B cell (primary cell): ENCODE results near the gene EMP2. TPM values are rescaled to one million over a fixed set of nuclear protein-coding genes. Genes with fewer than 3 reads are reported as not detected.

Experiments
- ATAC-seq: fragments of 200-7000 bp; cut with Tn5 transposase; one replicate; pipeline ENCODE4 v1.10.0; 2021; ENCODE audit warnings: low read depth, mild to moderate bottlenecking, moderate number of reproducible peaks, moderate library complexity
- CTCF ChIA-PET: fragments of 350-600 bp; sonication (Branson Sonifier 250); formaldehyde crosslinking; loops from one replicate; lab custom pipeline; 2021; ENCODE audit warnings: antibody characterized with exemption, inconsistent platforms; lab: Charles Lee
- POLR2A ChIA-PET: fragments of 350-600 bp; sonication (Branson Sonifier 250); formaldehyde crosslinking; loops from one replicate; lab custom pipeline; 2021; ENCODE audit warnings: antibody characterized with exemption; lab: Charles Lee
- DNase-seq: peaks from one replicate; pipeline ENCODE4 v3.0.0; 2013
- H2AFZ ChIP-seq: 2 replicates; pipeline ENCODE4 v1.6.1; 2012; ENCODE audit warnings: mild to moderate bottlenecking, low read depth, low read length; ENCODE audit not compliant: insufficient read depth, poor library complexity, severe bottlenecking
- H3K27ac ChIP-seq, 2 donors: 1 replicate in 1 of 2; 2 replicates in 1 of 2; pipeline ENCODE4 v1.5.1; 2012 to 2013; ENCODE audit warnings: low read length in 2 of 2, mild to moderate bottlenecking in 2 of 2, moderate library complexity in 1 of 2
- H3K27me3 ChIP-seq, 4 experiments: fragments of 200-600 bp in 1 of 4; sonication (generic) in 1 of 4; replicated peaks in 1 of 4; 1 replicate in 2 of 4; 2 replicates in 2 of 4; pipeline versions ENCODE4 v1.6.1 to v1.7.0; 2013 to 2016; ENCODE audit warnings: low read length in 3 of 4, mild to moderate bottlenecking in 2 of 4, mixed read lengths in 1 of 4, moderate library complexity in 1 of 4; ENCODE audit not compliant: insufficient read depth in 4 of 4, control insufficient read depth in 3 of 4; ENCODE audit errors: control extremely low read depth in 1 of 4
- H3K36me3 ChIP-seq, 2 experiments: replicated peaks in 1 of 2; 1 replicate in 1 of 2; 2 replicates in 1 of 2; pipeline versions ENCODE4 v1.6.1 to v1.7.1; 2013; ENCODE audit warnings: low read length in 1 of 2; ENCODE audit not compliant: insufficient read depth in 2 of 2, control insufficient read depth in 1 of 2; ENCODE audit errors: control extremely low read depth in 1 of 2, extremely low read depth in 1 of 2
- H3K4me1 ChIP-seq, 2 donors: fragments of 200-600 bp in 1 of 2; sonication (generic) in 1 of 2; 1 replicate in 1 of 2; 2 replicates in 1 of 2; pipeline versions ENCODE4 v1.5.1 to v1.6.1; 2013 to 2017; ENCODE audit warnings: low read length in 2 of 2; ENCODE audit not compliant: control insufficient read depth in 2 of 2, insufficient read depth in 2 of 2
- H3K4me2 ChIP-seq: replicated peaks from 2 replicates; pipeline ENCODE3; 2012; ENCODE audit warnings: mild to moderate bottlenecking, low read depth, low read length; ENCODE audit not compliant: poor library complexity, severe bottlenecking
- H3K4me3 ChIP-seq, 5 experiments: fragments of 200-600 bp in 1 of 5; sonication (generic) in 1 of 5; 1 replicate in 3 of 5; 2 replicates in 2 of 5; pipeline versions ENCODE4 v1.5.1 to v1.7.0; 2011 to 2016; ENCODE audit warnings: low read length in 4 of 5, mild to moderate bottlenecking in 4 of 5, low read depth in 2 of 5, control low read depth in 1 of 5, moderate library complexity in 1 of 5; ENCODE audit not compliant: insufficient read depth in 1 of 5; ENCODE audit errors: control extremely low read depth in 1 of 5, extremely low read depth in 1 of 5
- H3K79me2 ChIP-seq: fragments of 200-600 bp; sonication (generic); one replicate; pipeline ENCODE4 v1.6.0; 2016; ENCODE audit warnings: low read length; ENCODE audit not compliant: control insufficient read depth, insufficient read depth
- H3K9ac ChIP-seq: fragments of 200-600 bp; sonication (generic); 2 replicates; pipeline ENCODE4 v1.6.1; 2017; ENCODE audit warnings: mild to moderate bottlenecking, low read length, moderate library complexity
- H3K9me3 ChIP-seq, 3 donors: one replicate each; pipeline versions ENCODE4 v1.6.1 to v1.7.1; 2013; ENCODE audit warnings: low read length in 2 of 3; ENCODE audit not compliant: control insufficient read depth in 2 of 3, insufficient read depth in 1 of 3; ENCODE audit errors: control extremely low read depth in 1 of 3
- H4K20me1 ChIP-seq: 2 replicates; pipeline ENCODE4 v1.6.0; 2012; ENCODE audit warnings: mild to moderate bottlenecking, low read length; ENCODE audit not compliant: insufficient read depth, control insufficient read depth, poor library complexity, severe bottlenecking
- H3K27ac Mint-ChIP-seq: one replicate; pipeline ENCODE4 v1.8.0; 2021; ENCODE audit warnings: mixed read lengths
- H3K27me3 Mint-ChIP-seq: one replicate; pipeline ENCODE4 v1.8.0; 2021; ENCODE audit warnings: mixed read lengths
- H3K4me1 Mint-ChIP-seq: one replicate; pipeline ENCODE4 v1.8.0; 2021; ENCODE audit warnings: mixed read lengths
- H3K4me3 Mint-ChIP-seq: one replicate; pipeline ENCODE4 v1.8.0; 2021; ENCODE audit warnings: mixed read lengths
- H3K9me3 Mint-ChIP-seq: one replicate; pipeline ENCODE4 v1.8.0; 2022; ENCODE audit warnings: mixed read lengths; ENCODE audit not compliant: insufficient read depth
- CTCF ChIP-seq: fragments of 200-600 bp; IDR thresholded peaks from one replicate; pipeline ENCODE4 v1.8.0; 2022; ENCODE audit warnings: antibody characterized with exemption, mild to moderate bottlenecking
- EZH2 ChIP-seq: IDR thresholded peaks from 2 replicates; pipeline ENCODE4 v1.6.1; 2012; ENCODE audit warnings: borderline replicate concordance, low read depth, mild to moderate bottlenecking, moderate library complexity, low read length; ENCODE audit not compliant: insufficient read depth, poor library complexity, severe bottlenecking
- WGBS: methylation state at CpG from one replicate; pipeline ENCODE4 v1.1.5; 2013; ENCODE audit warnings: missing lambda C conversion rate; ENCODE audit not compliant: insufficient coverage; 5-methylcytosine and 5-hydroxymethylcytosine counted together
- intact Hi-C: fragments of 100-400 bp; cut with micrococcal nuclease; formaldehyde crosslinking; loops from one replicate; pipeline ENCODE4 v1.10.0; 2022
- polyA plus RNA-seq: library from polyadenylated mRNA; depleted of rRNA; stranded (reverse); fragments of >200 nt; gene quantifications from 2 replicates; pipeline ENCODE4 v1.2.3, GENCODE V29; 2012
- total RNA-seq, 2 donors: library from RNA; stranded (reverse); fragments of 120-200 nt in 1 of 2; gene quantifications; 1 replicate in 1 of 2; 2 replicates in 1 of 2; pipeline versions ENCODE4 v1.2.3 to v1.2.4, GENCODE V29; 2013 to 2022

The EMP2 gene
- total and polyA plus RNA-seq, 2 donors (not counting 1 experiment from before 2014, with no cell fraction given): 0.01 TPM; not detected in 1

- intact Hi-C loops: no loop called here
- Mint-ChIP-seq H3K4me3 (no peak overlapping the region), H3K9me3 (no peaks in the 10 kb centered on the region), H3K4me1 (peaks cover 46% of the 10 kb centered on the region), H3K27me3 (peaks cover 19% of the 10 kb centered on the region), H3K27ac (no peak overlapping the region)
- H4K20me1 ChIP-seq: no peaks in the 10 kb centered on the region
- peaks cover 0 to 11% (median 0%) of the 10 kb centered on the region in 3 donors for H3K9me3 ChIP-seq
- H3K79me2 ChIP-seq: no peaks in the 10 kb centered on the region
- H3K36me3 ChIP-seq: no peaks in the 10 kb centered on the region
- no peak overlapping the region for H3K27ac ChIP-seq
- no peak for TF ChIP-seq CTCF
- WGBS: 22% methylated on average over 10 of the region's 11 CpGs
- ATAC-seq (no peak), DNase-seq (no peak)
- H3K9ac ChIP-seq: no peak overlapping the region
- H3K4me1 ChIP-seq: peaks cover 32 to 43% of the 10 kb centered on the region in 2 donors
- H3K4me3 ChIP-seq: no peak overlapping the region
- POLR2A ChIA-PET: no interaction called here
- no peak overlapping the region for H3K4me2 ChIP-seq
- H2AFZ ChIP-seq: no peak overlapping the region
- CTCF ChIA-PET: no interaction called here
- H3K27me3 ChIP-seq: peaks cover 0 to 6% (median 0%) of the 10 kb centered on the region in 4 experiments
Observed at GRCh38 chr16:10598157-10598556, 17.8 kb upstream of the EMP2 start.

- H3K4me2 ChIP-seq: no peak overlapping the region
- peaks cover 0 to 11% (median 0%) of the 10 kb centered on the region in 3 donors for H3K9me3 ChIP-seq
- H3K79me2 ChIP-seq: no peaks in the 10 kb centered on the region
- no peaks in the 10 kb centered on the region for H4K20me1 ChIP-seq
- DNase-seq: no peak
- Mint-ChIP-seq H3K27me3 (peaks cover 19% of the 10 kb centered on the region), H3K27ac (peak overlapping the region; percentile 37), H3K4me1 (peaks cover 46% of the 10 kb centered on the region), H3K4me3 (peak overlapping the region; percentile 2), H3K9me3 (no peaks in the 10 kb centered on the region)
- WGBS: 0% methylated on average over 3 of the region's 3 CpGs
- no peak overlapping the region for H3K4me3 ChIP-seq
- H3K27ac ChIP-seq: no peak overlapping the region
- H3K27me3 ChIP-seq: peaks cover 0 to 9% (median 0%) of the 10 kb centered on the region in 4 experiments
- ATAC-seq: no peak
- TF ChIP-seq CTCF (no peak), EZH2 (no peak)
- no peaks in the 10 kb centered on the region for H3K36me3 ChIP-seq
- intact Hi-C loops: no loop called here
- H2AFZ ChIP-seq: no peak overlapping the region
- no peak overlapping the region for H3K9ac ChIP-seq
- ChIA-PET POLR2A (no interaction called here), CTCF (no interaction called here)
- H3K4me1 ChIP-seq: peaks cover 32 to 43% of the 10 kb centered on the region in 2 donors
Observed at GRCh38 chr16:10597187-10597601, 16.8 kb upstream of the EMP2 start.
